ENCODE results near the gene BBOX1.

- TF ChIP-seq CTCF (IDR thresholded peaks at IDR 0.05; ENCODE audit: extremely low read depth in 1 of 2, insufficient read depth in 1 of 2, low read depth in 1 of 2, low read length in 2 of 2) (no peak), FOS (IDR thresholded peaks at IDR 0.05; ENCODE audit: borderline replicate concordance, insufficient read depth, low read length) (no peak), POLR2A (IDR thresholded peaks at IDR 0.05; ENCODE audit: low read depth, low read length) (no peak), EZH2 (IDR thresholded peaks at IDR 0.05; ENCODE audit: borderline replicate concordance, low read depth, low read length, severe bottlenecking) (no peak), MYC (IDR thresholded peaks at IDR 0.05; ENCODE audit: low read depth, low read length) (no peak)
These were observed 21.6 kb upstream of the BBOX1 start for GRCh38 chr11:27018902-27019529.
